Pancreas (tissue), 10 donors: ENCODE data around the gene SLC35E4. TPM values are rescaled to one million over a fixed set of nuclear protein-coding genes. Genes with fewer than 3 reads are reported as not detected.
"Not testable (repeated sequence)": the region's sequence is repeated elsewhere in the genome, so short reads cannot be mapped to it uniquely, and the experiment has no call there.

Experiments
- ATAC-seq, 4 donors: fragments of 200-7000 bp; cut with Tn5 transposase; one replicate each; pipeline versions ENCODE4 v1.8.0 to v1.9.1; 2020; ENCODE audit warnings: mild to moderate bottlenecking in 4 of 4, moderate library complexity in 4 of 4
- DNase-seq, 6 donors: peaks; one replicate each; pipeline ENCODE4 v3.0.0-alpha.2; 2020
- FAIRE-seq: peaks from 2 replicates; lab custom pipeline; 2012; peaks lifted over from hg19 to GRCh38; lab: Jason Lieb, UNC
- H3K27ac ChIP-seq, 4 donors: fragments of 200-600 bp; sonication (generic); 1 replicate in 3 of 4; 2 replicates in 1 of 4; pipeline versions ENCODE4 v1.5.0 to v1.8.0; 2020
- H3K27me3 ChIP-seq, 4 donors: fragments of 200-600 bp; one replicate each; pipeline ENCODE4 v1.8.0; 2021
- H3K36me3 ChIP-seq, 3 donors: fragments of 200-600 bp; sonication (generic) in 1 of 3; one replicate each; pipeline versions ENCODE4 v1.5.0 to v1.8.0; 2020 to 2021
- H3K4me1 ChIP-seq, 3 donors: fragments of 200-600 bp; one replicate each; pipeline ENCODE4 v1.8.0; 2021
- H3K4me3 ChIP-seq, 4 donors: fragments of 200-600 bp; sonication (generic) in 2 of 4; one replicate each; pipeline versions ENCODE4 v1.5.0 to v1.8.0; 2020 to 2021
- H3K9me3 ChIP-seq, 4 donors: fragments of 200-600 bp; one replicate each; pipeline ENCODE4 v1.8.0; 2021
- WGBS, 2 donors: extraction: QIAGEN DNeasy Blood & Tissue Kit; methylation state at CpG; one replicate each; pipeline ENCODE4 v1.1.7; 2013; 5-methylcytosine and 5-hydroxymethylcytosine counted together
- intact Hi-C, 3 donors: fragments of 100-400 bp; cut with DNase I; formaldehyde crosslinking; loops; one replicate each; pipeline versions ENCODE4 v1.11.1 to v1.14.2; 2022
- polyA plus RNA-seq, 2 donors: library from polyadenylated mRNA; stranded (reverse); fragments of 200-250 nt; gene quantifications; one replicate each; pipeline ENCODE4 v1.2.3, GENCODE V29; 2013
- total RNA-seq, 6 donors: library from RNA; stranded (reverse); fragmentation: NEBNext Ultra II Directional in 4 of 6; extraction: Animal tissue kit (Norgen Biotek cat#: 25700) in 4 of 6; gene quantifications; one replicate each; pipeline versions ENCODE4 v1.2.1 to v1.2.4, GENCODE V29; 2021 to 2023
- TF ChIP-seq, protein P1 (sequence below), 4 donors: fragments of 200-600 bp; sonication (generic) in 3 of 4; IDR thresholded peaks; one replicate each; pipeline versions ENCODE4 v1.5.0 to v1.8.0; 2021; ENCODE audit warnings: antibody characterized with exemption in 4 of 4
- donor health status: healthy with polysubstance abuse.
- donor health status: DM: no; HTN: no; CAD: no; lungs with moderate emphysema.
- donor health status: DM: no; HTN: no; CAD: no.
- donor health status: control.
- donor health status: control.
- donor health status: Bipolar disorder and iron deficiency.
- donor health status: DM: yes; HTN: yes; CAD: no.
- donor health status: DM: no; HTN: no; CAD: no.
- donor health status: DM: no; HTN: no; CAD: no.
- donor health status: DM: yes; HTN: yes; CAD: no.

Gene SLC35E4
- total and polyA plus RNA-seq, 8 donors: 0.90 to 1.7 (median 1.2) TPM

DNA sequence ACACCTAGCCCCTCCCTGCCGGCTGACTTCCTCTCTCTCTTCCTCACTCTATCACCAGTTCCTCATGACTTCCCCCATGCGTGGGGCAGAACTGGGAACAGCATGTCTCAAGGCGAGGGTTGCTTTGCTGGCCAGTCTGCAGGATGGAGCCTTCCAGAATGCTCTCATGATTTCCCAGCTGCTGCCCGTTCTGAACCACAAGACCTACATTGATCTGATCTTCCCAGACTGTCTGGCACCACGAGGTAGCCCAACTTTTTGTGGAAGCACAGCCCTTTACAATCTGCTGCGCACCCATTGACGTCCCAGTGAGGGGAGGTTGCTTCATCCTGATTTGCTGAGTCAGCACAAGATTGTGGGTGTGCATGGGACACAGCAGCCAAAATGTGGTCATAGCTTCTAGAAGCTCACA lies 20.0 kb upstream of the SLC35E4 start:
- Histone ChIP-seq H3K27ac (no peak overlapping the region), H3K4me3 (no peak overlapping the region), H3K9me3 (no peaks in the 10 kb centered on the region), H3K27me3 (no peaks in the 10 kb centered on the region), H3K4me1 (no peaks in the 10 kb centered on the region), H3K36me3 (no peaks in the 10 kb centered on the region)
- ATAC-seq (peak in 2 of 4 donors; percentile 14 to 48), FAIRE-seq (no peak), DNase-seq (no peak)
- intact Hi-C loops: no loop called here
- 83 to 84% methylated on average over 7 of the region's 7 CpGs for WGBS, 2 donors
- TF ChIP-seq, protein P1, sequence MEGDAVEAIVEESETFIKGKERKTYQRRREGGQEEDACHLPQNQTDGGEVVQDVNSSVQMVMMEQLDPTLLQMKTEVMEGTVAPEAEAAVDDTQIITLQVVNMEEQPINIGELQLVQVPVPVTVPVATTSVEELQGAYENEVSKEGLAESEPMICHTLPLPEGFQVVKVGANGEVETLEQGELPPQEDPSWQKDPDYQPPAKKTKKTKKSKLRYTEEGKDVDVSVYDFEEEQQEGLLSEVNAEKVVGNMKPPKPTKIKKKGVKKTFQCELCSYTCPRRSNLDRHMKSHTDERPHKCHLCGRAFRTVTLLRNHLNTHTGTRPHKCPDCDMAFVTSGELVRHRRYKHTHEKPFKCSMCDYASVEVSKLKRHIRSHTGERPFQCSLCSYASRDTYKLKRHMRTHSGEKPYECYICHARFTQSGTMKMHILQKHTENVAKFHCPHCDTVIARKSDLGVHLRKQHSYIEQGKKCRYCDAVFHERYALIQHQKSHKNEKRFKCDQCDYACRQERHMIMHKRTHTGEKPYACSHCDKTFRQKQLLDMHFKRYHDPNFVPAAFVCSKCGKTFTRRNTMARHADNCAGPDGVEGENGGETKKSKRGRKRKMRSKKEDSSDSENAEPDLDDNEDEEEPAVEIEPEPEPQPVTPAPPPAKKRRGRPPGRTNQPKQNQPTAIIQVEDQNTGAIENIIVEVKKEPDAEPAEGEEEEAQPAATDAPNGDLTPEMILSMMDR (IDR thresholded peaks at IDR 0.05): no peak

DNA sequence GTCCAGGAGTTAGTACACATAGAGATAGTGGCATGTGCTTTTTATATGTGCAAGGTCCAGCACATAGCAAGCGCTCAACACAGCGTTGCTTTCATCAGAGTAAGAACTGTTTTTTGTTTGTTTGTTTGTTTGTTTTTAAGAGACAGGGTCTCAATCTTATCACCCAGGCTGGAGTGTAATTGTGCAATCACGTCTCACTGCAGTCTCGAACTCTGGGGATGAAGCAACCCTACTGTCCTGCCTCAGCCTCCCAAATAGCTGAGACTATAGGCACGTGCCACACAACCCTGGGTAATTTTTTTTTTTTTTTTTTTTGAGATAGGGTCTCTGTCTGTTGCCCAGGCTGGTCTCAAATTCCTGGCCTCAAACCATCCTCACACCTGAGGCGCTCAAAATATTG lies 17.8 kb upstream of the SLC35E4 start:
- TF ChIP-seq, protein P1 (IDR thresholded peaks at IDR 0.05): no peak
- ATAC-seq: no peak
- Histone ChIP-seq H3K36me3 (no peaks in the 10 kb centered on the region), H3K9me3 (no peaks in the 10 kb centered on the region), H3K4me1 (no peaks in the 10 kb centered on the region), H3K27me3 (no peaks in the 10 kb centered on the region), H3K4me3 (no peak overlapping the region), H3K27ac (no peak overlapping the region)
- no peak for DNase-seq
- 83 to 84% methylated on average over 6 of the region's 6 CpGs for WGBS, 2 donors
- intact Hi-C loops: no loop called here
- FAIRE-seq: no peak

DNA sequence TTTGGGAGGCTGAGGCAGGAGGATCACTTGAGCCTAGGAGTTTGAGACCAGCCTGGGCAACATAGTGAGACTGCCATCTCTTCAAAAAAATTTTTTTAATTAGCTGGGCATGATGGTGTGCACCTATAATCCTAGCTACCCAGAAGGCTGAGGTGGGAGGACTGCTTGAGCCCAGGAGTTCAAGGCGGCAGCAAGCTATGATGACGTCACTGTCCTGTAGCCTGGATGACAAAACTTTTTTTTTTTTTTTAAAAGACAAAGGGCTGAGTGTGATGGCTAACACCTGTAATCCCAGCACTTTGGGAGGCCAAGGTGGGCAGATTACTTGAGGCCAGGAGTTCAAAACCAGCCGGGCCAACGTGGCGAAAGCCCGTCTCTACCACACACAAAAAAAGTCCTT lies 15.7 kb upstream of the SLC35E4 start:
- FAIRE-seq, intact Hi-C loops, H3K36me3 ChIP-seq, H3K9me3 ChIP-seq, H3K4me1 ChIP-seq, DNase-seq, ATAC-seq, H3K4me3 ChIP-seq, H3K27ac ChIP-seq, H3K27me3 ChIP-seq: not testable (repeated sequence)
- WGBS, 2 donors: 98% methylated on average over 6 of the region's 6 CpGs

DNA sequence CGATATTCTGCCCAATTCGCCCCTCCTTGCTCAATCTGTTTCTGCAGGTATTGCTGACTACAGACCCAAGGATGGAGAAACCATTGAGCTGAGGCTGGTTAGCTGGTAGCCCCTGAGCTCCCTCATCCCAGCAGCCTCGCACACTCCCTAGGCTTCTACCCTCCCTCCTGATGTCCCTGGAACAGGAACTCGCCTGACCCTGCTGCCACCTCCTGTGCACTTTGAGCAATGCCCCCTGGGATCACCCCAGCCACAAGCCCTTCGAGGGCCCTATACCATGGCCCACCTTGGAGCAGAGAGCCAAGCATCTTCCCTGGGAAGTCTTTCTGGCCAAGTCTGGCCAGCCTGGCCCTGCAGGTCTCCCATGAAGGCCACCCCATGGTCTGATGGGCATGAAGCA lies 9.2 kb upstream of the SLC35E4 start:
- Histone ChIP-seq H3K27me3 (no peaks in the 10 kb centered on the region), H3K36me3 (no peaks in the 10 kb centered on the region), H3K4me3 (no peak overlapping the region), H3K27ac (no peak overlapping the region), H3K9me3 (no peaks in the 10 kb centered on the region), H3K4me1 (no peaks in the 10 kb centered on the region)
- intact Hi-C loops: no loop called here
- 91 to 97% methylated on average over 5 of the region's 5 CpGs for WGBS, 2 donors
- ATAC-seq: no peak
- TF ChIP-seq, protein P1 (IDR thresholded peaks at IDR 0.05): no peak
- no peak for FAIRE-seq
- DNase-seq: peak in 1 of 6 donors; percentile 36

DNA sequence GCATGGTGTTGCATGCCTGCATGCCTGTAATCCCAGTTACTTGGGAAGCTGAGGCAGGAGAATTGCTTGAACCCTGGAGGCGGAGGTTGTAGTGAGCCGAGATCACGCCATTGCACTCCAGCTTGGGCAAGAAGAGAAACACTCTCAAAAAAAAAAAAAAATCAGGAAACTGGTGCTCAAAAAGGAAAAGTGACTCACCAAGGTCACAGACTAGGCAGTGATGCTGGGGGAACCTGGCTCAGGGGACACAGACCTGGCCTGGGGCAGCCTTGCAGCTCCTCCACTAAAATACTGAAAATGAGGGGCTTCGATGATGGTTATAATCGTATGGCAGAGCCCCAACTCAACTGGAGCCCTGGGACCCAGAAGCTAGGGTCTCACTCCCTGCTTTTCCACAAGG lies 8.1 kb upstream of the SLC35E4 start:
- Histone ChIP-seq H3K27me3 (no peaks in the 10 kb centered on the region), H3K9me3 (no peaks in the 10 kb centered on the region), H3K4me1 (no peaks in the 10 kb centered on the region), H3K4me3 (no peak overlapping the region), H3K36me3 (no peaks in the 10 kb centered on the region), H3K27ac (no peak overlapping the region)
- intact Hi-C loops: no loop called here
- no peak for FAIRE-seq
- no peak for ATAC-seq
- TF ChIP-seq, protein P1 (IDR thresholded peaks at IDR 0.05): no peak
- no peak for DNase-seq
- 91% methylated on average over 5 of the region's 5 CpGs for WGBS, 2 donors
